CD4-positive, alpha-beta T cell (primary cell): ENCODE data around the gene PDZRN4. TPM values are rescaled to one million over a fixed set of nuclear protein-coding genes. Genes with fewer than 3 reads are reported as not detected.

Experiments
- ATAC-seq: fragments of 200-7000 bp; cut with Tn5 transposase; one replicate; pipeline ENCODE4 v1.10.0; 2022; ENCODE audit warnings: mild to moderate bottlenecking; ENCODE audit not compliant: poor library complexity
- CTCF ChIA-PET: fragments of 350-600 bp; sonication (Branson Sonifier 250); formaldehyde crosslinking; loops from one replicate; lab custom pipeline; 2021; ENCODE audit warnings: antibody characterized with exemption, inconsistent platforms; lab: Charles Lee
- POLR2A ChIA-PET: fragments of 350-600 bp; sonication (Branson Sonifier 250); formaldehyde crosslinking; loops from one replicate; lab custom pipeline; 2021; ENCODE audit warnings: antibody characterized with exemption, inconsistent platforms; lab: Charles Lee
- DNase-seq, 14 experiments: peaks; one replicate each; pipeline ENCODE4 v3.0.0-alpha.2; 2013 to 2020; ENCODE audit warnings: mixed read lengths in 2 of 14
- H3K27ac ChIP-seq, 2 donors: one replicate each; pipeline versions ENCODE4 v1.5.1 to v1.7.0; 2013; ENCODE audit warnings: low read length in 2 of 2, low read depth in 1 of 2, mild to moderate bottlenecking in 1 of 2
- H3K27me3 ChIP-seq, 2 experiments: 1 replicate in 1 of 2; 2 replicates in 1 of 2; pipeline versions ENCODE4 v1.6.1 to v1.7.0; 2013; ENCODE audit warnings: low read length in 2 of 2, control low read depth in 1 of 2, mild to moderate bottlenecking in 1 of 2, moderate library complexity in 1 of 2; ENCODE audit not compliant: insufficient read depth in 2 of 2, control insufficient read depth in 1 of 2
- H3K36me3 ChIP-seq: one replicate; pipeline ENCODE4 v1.6.1; 2013; ENCODE audit warnings: low read length, control low read depth; ENCODE audit not compliant: insufficient read depth
- H3K4me1 ChIP-seq: one replicate; pipeline ENCODE4 v1.6.1; 2013; ENCODE audit warnings: low read length, control low read depth; ENCODE audit not compliant: insufficient read depth
- H3K4me3 ChIP-seq: one replicate; pipeline ENCODE4 v1.5.1; 2013; ENCODE audit warnings: mild to moderate bottlenecking, low read length, moderate library complexity
- H3K9me3 ChIP-seq, 2 experiments: 1 replicate in 1 of 2; 2 replicates in 1 of 2; pipeline versions ENCODE4 v1.6.1 to v1.7.0; 2013; ENCODE audit warnings: low read length in 2 of 2, mild to moderate bottlenecking in 2 of 2, control low read depth in 1 of 2, moderate library complexity in 1 of 2; ENCODE audit not compliant: control insufficient read depth in 1 of 2, insufficient read depth in 1 of 2
- H3K27ac Mint-ChIP-seq: one replicate; pipeline ENCODE4 v1.8.0; 2020; ENCODE audit warnings: mixed read lengths
- H3K27me3 Mint-ChIP-seq: one replicate; pipeline ENCODE4 v1.8.0; 2021; ENCODE audit warnings: mixed read lengths
- H3K36me3 Mint-ChIP-seq: one replicate; pipeline ENCODE4 v1.8.0; 2021; ENCODE audit warnings: low read depth, mixed read lengths
- H3K4me1 Mint-ChIP-seq: one replicate; pipeline ENCODE4 v1.8.0; 2021; ENCODE audit warnings: low read depth, mixed read lengths
- H3K4me3 Mint-ChIP-seq: one replicate; pipeline ENCODE4 v1.8.0; 2020; ENCODE audit warnings: mild to moderate bottlenecking, mixed read lengths
- H3K9me3 Mint-ChIP-seq: one replicate; pipeline ENCODE4 v1.8.0; 2020; ENCODE audit warnings: mixed read lengths
- CTCF ChIP-seq: fragments of 200-600 bp; IDR thresholded peaks from one replicate; pipeline ENCODE4 v1.8.0; 2022; ENCODE audit warnings: antibody characterized with exemption, mild to moderate bottlenecking
- intact Hi-C, 2 experiments: fragments of 100-400 bp; cut with DNase I in 1 of 2; cut with micrococcal nuclease in 1 of 2; formaldehyde crosslinking; loops; one replicate each; pipeline versions ENCODE4 v1.15.1 to v1.9.0; 2023 to 2025; cut with DNase I, micrococcal nuclease
- total RNA-seq, 174 experiments: library from RNA in 2 of 174; stranded (reverse) in 2 of 174; gene quantifications; one replicate each; pipeline ENCODE4 v1.2.3 and lab custom pipeline; 2021 to 2026

Gene PDZRN4
- total RNA-seq, 2 experiments from 2014 or later: not detected

GRCh38 chr12:41286426-41286825 is 98.3 kb downstream of the PDZRN4 start:
- Histone ChIP-seq H3K27ac (no peak overlapping the region), H3K4me3 (no peak overlapping the region), H3K9me3 (no peaks in the 10 kb centered on the region), H3K27me3 (no peaks in the 10 kb centered on the region), H3K36me3 (no peaks in the 10 kb centered on the region), H3K4me1 (no peaks in the 10 kb centered on the region)
- H3K4me3 Mint-ChIP-seq: no peak overlapping the region
- POLR2A ChIA-PET: no interaction called here
- DNase-seq (no peak), ATAC-seq (no peak)
- H3K27ac Mint-ChIP-seq: no peak overlapping the region
- TF ChIP-seq CTCF: no peak
- CTCF ChIA-PET: no interaction called here
- H3K4me1 Mint-ChIP-seq: no peaks in the 10 kb centered on the region
- intact Hi-C loops: no loop called here
- H3K9me3 Mint-ChIP-seq: no peaks in the 10 kb centered on the region
- H3K27me3 Mint-ChIP-seq: no peaks in the 10 kb centered on the region
- H3K36me3 Mint-ChIP-seq: no peaks in the 10 kb centered on the region

GRCh38 chr12:41287500-41288141 is 99.5 kb downstream of the PDZRN4 start:
- no peaks in the 10 kb centered on the region for H3K9me3 Mint-ChIP-seq
- Histone ChIP-seq H3K4me3 (no peak overlapping the region), H3K36me3 (no peaks in the 10 kb centered on the region), H3K27me3 (no peaks in the 10 kb centered on the region), H3K27ac (no peak overlapping the region), H3K4me1 (no peaks in the 10 kb centered on the region), H3K9me3 (no peaks in the 10 kb centered on the region)
- no peak for TF ChIP-seq CTCF
- no peak for ATAC-seq
- no peaks in the 10 kb centered on the region for H3K36me3 Mint-ChIP-seq
- no peaks in the 10 kb centered on the region for H3K27me3 Mint-ChIP-seq
- POLR2A ChIA-PET: no interaction called here
- no peaks in the 10 kb centered on the region for H3K4me1 Mint-ChIP-seq
- H3K4me3 Mint-ChIP-seq: no peak overlapping the region
- CTCF ChIA-PET: no interaction called here
- intact Hi-C loops: no loop called here
- DNase-seq: no peak
- H3K27ac Mint-ChIP-seq: no peak overlapping the region

DNA sequence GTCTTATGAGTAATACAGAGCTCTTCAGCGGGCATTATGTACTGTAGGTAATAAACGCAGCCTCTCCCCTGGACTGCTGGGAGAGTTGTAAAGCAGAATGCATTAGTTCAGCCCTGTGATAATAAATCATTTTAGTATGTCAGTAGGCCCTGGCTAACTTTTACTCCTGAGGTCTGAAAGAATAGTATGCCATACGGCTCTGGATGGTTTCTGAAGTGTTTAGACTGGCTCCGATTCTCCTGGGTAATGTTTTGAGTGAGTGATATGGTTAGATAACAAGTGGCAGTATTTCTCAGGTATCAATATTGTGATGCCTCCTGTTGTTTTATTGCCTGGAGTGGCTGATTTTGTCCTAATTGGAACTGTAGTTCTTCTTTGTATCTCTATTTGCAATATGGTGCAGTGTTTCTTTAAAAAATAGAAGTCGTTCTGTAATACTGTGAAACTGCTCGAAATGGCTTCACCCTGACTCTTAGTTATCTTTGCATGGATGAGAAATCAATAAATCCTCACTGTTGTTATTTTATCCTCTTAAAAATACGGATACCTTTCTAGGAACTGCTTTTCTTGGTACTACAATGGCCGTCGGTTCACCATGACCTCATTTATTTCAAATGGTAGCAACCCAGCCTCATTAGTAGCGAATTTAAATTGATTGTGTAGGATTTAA is 100.2 kb downstream of the PDZRN4 start:
- Histone ChIP-seq H3K4me3 (no peak overlapping the region), H3K36me3 (no peaks in the 10 kb centered on the region), H3K27ac (no peak overlapping the region), H3K27me3 (no peaks in the 10 kb centered on the region), H3K9me3 (no peaks in the 10 kb centered on the region), H3K4me1 (no peaks in the 10 kb centered on the region)
- no peaks in the 10 kb centered on the region for H3K4me1 Mint-ChIP-seq
- ATAC-seq (no peak), DNase-seq (no peak)
- POLR2A ChIA-PET: no interaction called here
- no peak overlapping the region for H3K27ac Mint-ChIP-seq
- no peaks in the 10 kb centered on the region for H3K9me3 Mint-ChIP-seq
- no peak for TF ChIP-seq CTCF
- H3K36me3 Mint-ChIP-seq: no peaks in the 10 kb centered on the region
- H3K27me3 Mint-ChIP-seq: peaks cover 2% of the 10 kb centered on the region
- CTCF ChIA-PET: no interaction called here
- H3K4me3 Mint-ChIP-seq: no peak overlapping the region
- intact Hi-C loops: no loop called here
